Esophagus muscularis mucosa (tissue), 4 donors: ENCODE measurements around the gene BICRA. TPM values are rescaled to one million over a fixed set of nuclear protein-coding genes. Genes with fewer than 3 reads are reported as not detected.
A peak's percentile ranks its signal among the peaks of the same experiment; 100 is the strongest.
"Not testable (repeated sequence)": the region's sequence is repeated elsewhere in the genome, so short reads cannot be mapped to it uniquely, and the experiment has no call there.

Experiments used
- DNase-seq: peaks from one replicate; pipeline ENCODE4 v3.0.0-alpha.2; 2017; ENCODE audit errors: extremely low spot score
- H3K27ac ChIP-seq, 4 donors: fragments of 200-600 bp; sonication (generic); replicated peaks in 1 of 4; 1 replicate in 3 of 4; 2 replicates in 1 of 4; pipeline ENCODE4 v1.5.1; 2016 to 2019; ENCODE audit warnings: mild to moderate bottlenecking in 1 of 4
- H3K27me3 ChIP-seq, 4 donors: fragments of 200-600 bp; sonication (generic); one replicate each; pipeline versions ENCODE4 v1.5.1 to v1.6.0; 2016 to 2019
- H3K36me3 ChIP-seq, 4 donors: fragments of 200-600 bp; sonication (generic); one replicate each; pipeline ENCODE4 v1.5.1; 2016 to 2019
- H3K4me1 ChIP-seq, 4 donors: fragments of 200-600 bp; sonication (generic); one replicate each; pipeline ENCODE4 v1.5.1; 2016 to 2019
- H3K4me3 ChIP-seq, 4 donors: fragments of 200-600 bp; sonication (generic); 1 replicate in 2 of 4; 2 replicates in 2 of 4; pipeline ENCODE4 v1.5.1; 2016 to 2019; ENCODE audit warnings: mild to moderate bottlenecking in 4 of 4, moderate library complexity in 1 of 4
- H3K9me3 ChIP-seq, 4 donors: fragments of 200-600 bp; sonication (generic); 1 replicate in 3 of 4; 2 replicates in 1 of 4; pipeline ENCODE4 v1.5.1; 2016 to 2019
- EP300 ChIP-seq: sonication (generic); formaldehyde crosslinking; IDR thresholded peaks from one replicate; pipeline ENCODE4 v1.6.1; 2017; ENCODE audit warnings: antibody characterized with exemption
- POLR2A ChIP-seq: fragments of 450-650 bp; IDR thresholded peaks from one replicate; pipeline ENCODE4 v1.6.1; 2017; ENCODE audit warnings: antibody characterized with exemption, moderate library complexity, mild to moderate bottlenecking, low read depth
- POLR2AphosphoS5 ChIP-seq, 2 donors: sonication (generic); formaldehyde crosslinking; IDR thresholded peaks; one replicate each; pipeline ENCODE4 v1.6.1; 2017; ENCODE audit warnings: antibody characterized with exemption in 2 of 2
- WGBS: methylation state at CpG from one replicate; pipeline ENCODE4 v1.1.5; 2018; 5-methylcytosine and 5-hydroxymethylcytosine counted together
- intact Hi-C: fragments of 100-400 bp; cut with DNase I; formaldehyde crosslinking; loops from one replicate; pipeline ENCODE4 v1.15.1; 2023
- total RNA-seq, 4 donors: library from RNA; depleted of rRNA; stranded (reverse); fragments of >200 nt; gene quantifications; one replicate each; pipeline versions ENCODE4 v1.1.0 to v1.2.1, GENCODE V29; 2016
- TF ChIP-seq, protein P1 (sequence below), 3 experiments: fragments of 200-600 bp in 2 of 3; fragments of 450-650 bp in 1 of 3; sonication (generic) in 2 of 3; IDR thresholded peaks; one replicate each; pipeline ENCODE4 v1.5.1; 2017 to 2019; ENCODE audit warnings: antibody characterized with exemption in 3 of 3, mild to moderate bottlenecking in 2 of 3, moderate library complexity in 1 of 3

The BICRA gene
- total RNA-seq, 4 donors from 2014 or later, result 10.9 to 15.0 (median 13.8) TPM

DNA sequence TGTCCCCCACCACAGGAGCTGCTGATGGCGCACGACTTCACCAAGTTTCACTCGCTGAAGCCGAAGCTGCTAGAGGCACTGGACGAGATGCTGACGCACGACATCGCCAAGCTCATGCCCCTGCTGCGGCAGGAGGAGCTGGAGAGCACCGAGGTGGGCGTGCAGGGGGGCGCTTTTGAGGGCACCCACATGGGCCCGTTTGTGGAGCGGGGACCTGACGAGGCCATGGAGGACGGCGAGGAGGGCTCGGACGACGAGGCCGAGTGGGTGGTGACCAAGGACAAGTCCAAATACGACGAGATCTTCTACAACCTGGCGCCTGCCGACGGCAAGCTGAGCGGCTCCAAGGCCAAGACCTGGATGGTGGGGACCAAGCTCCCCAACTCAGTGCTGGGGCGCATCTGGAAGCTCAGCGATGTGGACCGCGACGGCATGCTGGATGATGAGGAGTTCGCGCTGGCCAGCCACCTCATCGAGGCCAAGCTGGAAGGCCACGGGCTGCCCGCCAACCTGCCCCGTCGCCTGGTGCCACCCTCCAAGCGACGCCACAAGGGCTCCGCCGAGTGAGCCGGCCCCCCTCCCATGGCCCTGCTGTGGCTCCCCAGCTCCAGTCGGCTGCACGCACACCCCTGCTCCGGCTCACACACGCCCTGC, 132.1 kb downstream of the BICRA start:
- peaks cover 36 to 60% (median 58%) of the 10 kb centered on the region in 4 donors for H3K36me3 ChIP-seq
- H3K27ac ChIP-seq, result peak overlapping the region; percentile 93 to 99 (median 96)
- intact Hi-C loops, result no loop called here
- no peak for DNase-seq
- H3K9me3 ChIP-seq, result no peaks in the 10 kb centered on the region
- H3K4me1 ChIP-seq, result peaks cover 31 to 36% (median 34%) of the 10 kb centered on the region in 4 donors
- peaks cover 0 to 4% (median 0%) of the 10 kb centered on the region in 4 donors for H3K27me3 ChIP-seq
- WGBS, result 94% methylated on average over 28 of the region's 48 CpGs
- peak in 1 of 2 donors; percentile 45 for TF ChIP-seq POLR2AphosphoS5 (IDR thresholded peaks at IDR 0.05)
- TF ChIP-seq, protein P1, sequence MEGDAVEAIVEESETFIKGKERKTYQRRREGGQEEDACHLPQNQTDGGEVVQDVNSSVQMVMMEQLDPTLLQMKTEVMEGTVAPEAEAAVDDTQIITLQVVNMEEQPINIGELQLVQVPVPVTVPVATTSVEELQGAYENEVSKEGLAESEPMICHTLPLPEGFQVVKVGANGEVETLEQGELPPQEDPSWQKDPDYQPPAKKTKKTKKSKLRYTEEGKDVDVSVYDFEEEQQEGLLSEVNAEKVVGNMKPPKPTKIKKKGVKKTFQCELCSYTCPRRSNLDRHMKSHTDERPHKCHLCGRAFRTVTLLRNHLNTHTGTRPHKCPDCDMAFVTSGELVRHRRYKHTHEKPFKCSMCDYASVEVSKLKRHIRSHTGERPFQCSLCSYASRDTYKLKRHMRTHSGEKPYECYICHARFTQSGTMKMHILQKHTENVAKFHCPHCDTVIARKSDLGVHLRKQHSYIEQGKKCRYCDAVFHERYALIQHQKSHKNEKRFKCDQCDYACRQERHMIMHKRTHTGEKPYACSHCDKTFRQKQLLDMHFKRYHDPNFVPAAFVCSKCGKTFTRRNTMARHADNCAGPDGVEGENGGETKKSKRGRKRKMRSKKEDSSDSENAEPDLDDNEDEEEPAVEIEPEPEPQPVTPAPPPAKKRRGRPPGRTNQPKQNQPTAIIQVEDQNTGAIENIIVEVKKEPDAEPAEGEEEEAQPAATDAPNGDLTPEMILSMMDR (IDR thresholded peaks at IDR 0.05), result no peak
- no peak overlapping the region for H3K4me3 ChIP-seq

DNA sequence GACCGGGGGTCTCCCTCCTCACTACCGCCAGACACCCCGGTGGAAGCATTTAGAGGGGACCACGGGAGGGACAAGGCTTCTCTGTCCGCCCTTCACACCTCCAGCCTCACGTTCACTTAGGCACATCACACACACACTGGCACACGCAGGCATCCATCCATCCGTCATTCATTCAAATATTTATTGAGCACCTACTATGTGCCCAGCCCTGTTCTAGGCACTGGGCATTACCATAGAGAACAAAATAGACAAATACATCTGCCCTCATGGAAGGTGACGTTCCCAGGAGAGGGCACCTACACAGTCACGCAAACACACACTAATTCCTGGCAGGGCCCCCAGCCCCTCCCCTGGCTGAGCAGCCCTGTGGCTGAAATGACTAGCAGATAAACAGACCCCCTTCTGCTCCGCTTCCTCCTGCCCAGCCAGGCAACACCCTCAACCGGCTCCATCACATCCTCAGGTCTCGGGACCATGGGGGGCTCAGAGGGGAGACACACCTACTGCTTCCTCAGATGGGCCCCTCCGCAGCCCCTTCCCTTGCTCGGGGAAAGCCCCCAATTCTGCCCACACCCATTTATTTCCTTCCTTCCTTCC, 132.7 kb downstream of the BICRA start:
- TF ChIP-seq, protein P1 (IDR thresholded peaks at IDR 0.05), result no peak
- H3K4me1 ChIP-seq, result peaks cover 37 to 42% (median 41%) of the 10 kb centered on the region in 4 donors
- DNase-seq, result no peak
- H3K27ac ChIP-seq, result peak overlapping the region; percentile 93 to 99 (median 96)
- H3K4me3 ChIP-seq, result no peak overlapping the region
- intact Hi-C loops, result no loop called here
- H3K27me3 ChIP-seq, result peaks cover 0 to 4% (median 0%) of the 10 kb centered on the region in 4 donors
- 85% methylated on average over 14 of the region's 15 CpGs for WGBS
- H3K36me3 ChIP-seq, result peaks cover 30 to 57% (median 52%) of the 10 kb centered on the region in 4 donors
- H3K9me3 ChIP-seq, result no peaks in the 10 kb centered on the region

DNA sequence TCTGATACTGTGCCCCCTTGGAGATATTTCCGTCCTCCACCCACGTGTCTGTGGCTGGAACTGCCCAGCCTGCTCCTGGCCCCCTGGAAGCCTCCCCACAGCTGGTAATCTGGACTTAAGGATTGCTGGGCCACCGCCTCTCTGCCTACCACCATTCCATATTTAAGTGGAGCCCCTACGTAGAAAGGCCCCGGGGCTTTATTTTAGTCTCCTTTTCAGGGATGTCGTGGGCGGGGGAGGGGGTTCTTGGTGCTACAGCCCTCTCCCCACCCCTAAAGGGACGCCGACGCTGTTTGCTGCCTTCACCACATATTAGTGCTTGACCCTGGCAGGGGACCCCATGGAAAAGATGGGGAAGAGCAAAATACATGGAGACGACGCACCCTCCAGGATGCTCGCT, 133.7 kb downstream of the BICRA start:
- no peaks in the 10 kb centered on the region for H3K9me3 ChIP-seq
- WGBS, result 18% methylated on average over 13 of the region's 13 CpGs
- H3K27me3 ChIP-seq, result peaks cover 0 to 4% (median 0%) of the 10 kb centered on the region in 4 donors
- H3K4me1 ChIP-seq, result peaks cover 42 to 52% (median 50%) of the 10 kb centered on the region in 4 donors
- DNase-seq, result no peak
- peak overlapping the region; percentile 47 to 56 (median 48) for H3K4me3 ChIP-seq
- peaks cover 37 to 58% (median 50%) of the 10 kb centered on the region in 4 donors for H3K36me3 ChIP-seq
- intact Hi-C loops, result no loop called here
- H3K27ac ChIP-seq, result peak overlapping the region; percentile 93 to 99 (median 96)
- TF ChIP-seq, protein P1 (IDR thresholded peaks at IDR 0.05), result no peak
- TF ChIP-seq EP300 (no peak), POLR2A (no peak), POLR2AphosphoS5 (IDR thresholded peaks at IDR 0.05) (no peak)

DNA sequence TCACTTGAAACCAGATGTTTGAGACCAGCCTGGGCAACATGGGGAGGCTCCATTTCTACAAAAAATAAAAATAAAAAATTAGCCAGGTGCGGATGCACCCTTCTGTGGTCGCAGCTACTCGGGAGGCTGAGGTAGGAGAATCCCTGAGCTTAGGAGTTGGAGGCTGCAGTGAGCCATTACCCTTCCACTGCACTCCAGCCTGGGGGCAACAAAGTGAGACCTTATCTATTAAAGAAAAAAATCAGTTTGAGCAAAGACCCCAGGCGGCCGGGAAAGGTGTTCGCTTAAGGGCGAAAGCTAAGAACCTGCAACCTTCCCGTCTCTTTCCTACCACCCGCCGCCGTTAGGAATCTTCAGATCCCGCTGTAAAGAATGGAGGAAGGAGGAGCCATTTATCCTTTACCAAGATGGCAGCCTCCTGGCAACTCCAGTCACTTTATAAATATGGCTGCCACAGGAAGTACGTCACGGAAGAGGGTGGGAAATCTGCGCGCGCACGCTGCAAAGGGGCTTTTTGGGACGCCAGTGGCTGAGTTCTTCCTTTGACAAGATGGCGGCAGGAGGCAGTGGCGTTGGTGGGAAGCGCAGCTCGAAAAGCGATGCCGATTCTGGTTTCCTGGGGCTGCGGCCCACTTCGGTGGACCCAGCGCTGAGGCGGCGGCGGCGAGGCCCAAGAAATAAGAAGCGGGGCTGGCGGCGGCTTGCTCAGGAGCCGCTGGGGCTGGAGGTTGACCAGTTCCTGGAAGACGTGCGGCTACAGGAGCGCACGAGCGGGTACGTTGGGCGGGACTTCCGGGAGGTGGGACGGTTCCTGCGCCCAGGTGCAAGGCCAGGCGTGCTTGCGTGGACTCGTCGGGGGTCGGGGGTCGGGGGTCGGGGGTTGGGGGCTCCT, 136.3 kb downstream of the BICRA start, which contains the start of gene NOP53:
NOP53 (plus strand) TSS at position 537 of the 892 bp plus-strand sequence; CDS start at position 551, 14 bp downstream.
- intact Hi-C loops, result loop anchor here (1.0 kb wide), 1 partner anchor 32 kb away; the partner anchor contains the start of gene EHD2
- peak; percentile 99 for DNase-seq
- H3K4me3 ChIP-seq, result peak within 1 kb of the TSS; percentile 77 to 85 (median 78)
- peak within 1 kb of the TSS; percentile 93 to 99 (median 96) for H3K27ac ChIP-seq
- H3K9me3 ChIP-seq, result no peaks in the 10 kb centered on the region
- peaks cover 45 to 73% (median 64%) of the 10 kb centered on the region in 4 donors for H3K4me1 ChIP-seq
- peaks cover 32 to 58% (median 52%) of the 10 kb centered on the region in 4 donors for H3K36me3 ChIP-seq
- H3K27me3 ChIP-seq, result peaks cover 0 to 4% (median 0%) of the 10 kb centered on the region in 4 donors
- WGBS, result 6% methylated on average over 34 of the region's 53 CpGs
- TF ChIP-seq POLR2A, result peak; percentile 68
- TF ChIP-seq POLR2AphosphoS5 (IDR thresholded peaks at IDR 0.05), result peak; percentile 98
- TF ChIP-seq, protein P1 (IDR thresholded peaks at IDR 0.05), result peak in 1 of 3 experiments; percentile 21
- TF ChIP-seq EP300, result peak; percentile 15

DNA sequence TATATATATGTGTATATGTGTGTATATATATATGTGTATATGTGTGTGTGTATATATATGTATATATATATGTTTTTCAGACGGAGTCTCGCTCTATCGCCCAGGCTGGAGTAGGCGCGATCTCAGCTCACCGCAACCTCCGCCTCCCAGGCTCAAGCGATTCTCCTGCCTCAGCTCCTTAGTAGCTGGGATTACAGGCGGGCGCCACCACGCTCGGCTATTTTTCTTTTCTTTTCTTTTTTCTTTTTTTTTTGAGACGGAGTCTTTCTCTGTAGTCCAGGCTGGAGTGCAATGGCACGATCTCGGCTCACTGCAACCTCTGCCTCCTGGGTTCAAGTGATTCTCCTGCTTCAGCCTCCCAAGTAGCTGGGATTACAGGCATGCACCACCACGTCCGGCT, 137.2 kb downstream of the BICRA start:
- Histone ChIP-seq H3K36me3 (peaks cover 34 to 58% (median 52%) of the 10 kb centered on the region in 4 donors), H3K27ac (peak overlapping the region in 3 of 4 donors; percentile 93 to 99 (median 96)), H3K4me1 (peaks cover 45 to 75% (median 64%) of the 10 kb centered on the region in 4 donors), H3K4me3 (peak overlapping the region; percentile 77 to 85 (median 78))
- DNase-seq, H3K9me3 ChIP-seq, intact Hi-C loops, H3K27me3 ChIP-seq: not testable (repeated sequence)
- WGBS, result 65% methylated on average over 17 of the region's 17 CpGs
